AG09309 (cell line): Measurements from ENCODE around the gene KMT2B.

Source experiments
- DNase-seq: peaks from one replicate; pipeline ENCODE4 v3.0.0-alpha.2; 2010; ENCODE audit warnings: low read depth
- H3K4me3 ChIP-seq: 2 replicates; pipeline ENCODE4 v1.5.1; 2011; ENCODE audit warnings: mild to moderate bottlenecking, low read depth, low read length, moderate library complexity; ENCODE audit not compliant: control insufficient read depth
- CTCF ChIP-seq: IDR thresholded peaks from 2 replicates; pipeline ENCODE4 v1.5.1; 2011; ENCODE audit warnings: mild to moderate bottlenecking, low read depth, low read length, inconsistent platforms; ENCODE audit not compliant: insufficient read depth, control insufficient read depth; ENCODE audit errors: missing control alignments

The KMT2B gene

GRCh38 chr19:35780058-35780457 is 62.3 kb downstream of the KMT2B start:
- no peak overlapping the region for H3K4me3 ChIP-seq
- DNase-seq, result no peak
- no peak for TF ChIP-seq CTCF

- DNase-seq, result no peak
- no peak for TF ChIP-seq CTCF
- no peak overlapping the region for H3K4me3 ChIP-seq
These were observed 62.9 kb downstream of the KMT2B start for GRCh38 chr19:35780717-35781116.

- no peak for DNase-seq
- H3K4me3 ChIP-seq, result no peak overlapping the region
- no peak for TF ChIP-seq CTCF
These were observed 63.8 kb downstream of the KMT2B start for GRCh38 chr19:35781650-35782049.

GRCh38 chr19:35782589-35782988 is 64.8 kb downstream of the KMT2B start:
- no peak for TF ChIP-seq CTCF
- no peak for DNase-seq
- no peak overlapping the region for H3K4me3 ChIP-seq

- H3K4me3 ChIP-seq, result no peak overlapping the region
- no peak for DNase-seq
- no peak for TF ChIP-seq CTCF
These were observed 65.9 kb downstream of the KMT2B start for GRCh38 chr19:35783469-35784434.

- no peak overlapping the region for H3K4me3 ChIP-seq
- no peak for TF ChIP-seq CTCF
- DNase-seq, result no peak
These were observed 66.9 kb downstream of the KMT2B start for GRCh38 chr19:35784503-35785338.
